ENCODE data around the gene ELMO1.

The ELMO1 gene

DNA sequence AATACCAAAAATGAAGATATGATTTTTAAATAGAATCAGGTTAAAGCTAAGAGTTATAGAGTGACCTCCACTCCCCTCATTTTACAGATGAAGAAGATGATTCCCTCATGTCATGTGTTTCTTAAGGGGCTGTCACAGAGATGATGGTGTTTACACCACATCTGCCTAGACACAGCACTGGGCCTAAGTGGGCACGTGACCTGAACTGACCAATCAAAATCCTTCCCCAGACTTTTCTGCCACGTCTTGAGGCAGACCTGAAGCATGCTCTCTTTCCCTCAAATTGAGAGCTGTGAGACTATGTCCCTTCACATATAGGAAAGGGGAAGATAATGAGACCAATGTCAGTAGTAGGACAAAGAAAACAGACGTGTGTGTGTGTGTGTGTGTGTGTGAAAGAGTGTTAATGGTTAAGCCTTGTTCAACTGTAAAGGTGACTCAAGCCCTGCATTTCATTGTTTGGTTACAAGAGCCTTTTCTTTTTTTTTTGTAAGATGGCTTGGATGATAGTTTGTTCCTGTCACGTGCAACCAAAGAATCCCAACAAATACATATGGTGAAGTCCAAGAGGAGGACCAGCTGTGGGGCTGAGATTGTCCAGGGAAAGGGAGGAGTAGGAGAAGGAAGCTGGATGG lies 551.6 kb downstream of the ELMO1 start:
- DNase-seq, result no peak

GRCh38 chr7:36896418-36896817 lies 552.2 kb downstream of the ELMO1 start:
- no peak for DNase-seq

- DNase-seq, result no peak
These were observed 553.5 kb downstream of the ELMO1 start for GRCh38 chr7:36895192-36895591.

- no peak for DNase-seq
These were observed 554.5 kb downstream of the ELMO1 start for GRCh38 chr7:36894190-36894589.

DNA sequence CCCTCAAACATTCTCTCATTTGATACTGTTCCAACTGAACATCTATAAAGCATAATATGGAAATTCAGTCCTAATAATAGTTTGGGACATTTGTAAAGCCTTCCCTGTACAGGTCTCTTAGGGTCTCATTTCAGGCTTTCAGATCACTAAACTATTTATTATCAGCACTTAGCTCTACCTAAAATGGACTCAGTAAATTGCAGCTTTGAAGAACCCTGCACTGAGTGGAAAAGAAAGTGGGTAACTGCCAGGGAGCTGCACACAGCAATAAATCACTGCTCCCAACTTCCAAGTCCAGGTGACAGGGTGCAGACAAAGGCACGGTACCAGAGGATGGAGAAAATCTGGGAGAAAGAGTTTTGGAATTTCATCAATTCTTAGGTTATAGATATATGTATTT lies 559.5 kb downstream of the ELMO1 start:
- no peak for DNase-seq

DNA sequence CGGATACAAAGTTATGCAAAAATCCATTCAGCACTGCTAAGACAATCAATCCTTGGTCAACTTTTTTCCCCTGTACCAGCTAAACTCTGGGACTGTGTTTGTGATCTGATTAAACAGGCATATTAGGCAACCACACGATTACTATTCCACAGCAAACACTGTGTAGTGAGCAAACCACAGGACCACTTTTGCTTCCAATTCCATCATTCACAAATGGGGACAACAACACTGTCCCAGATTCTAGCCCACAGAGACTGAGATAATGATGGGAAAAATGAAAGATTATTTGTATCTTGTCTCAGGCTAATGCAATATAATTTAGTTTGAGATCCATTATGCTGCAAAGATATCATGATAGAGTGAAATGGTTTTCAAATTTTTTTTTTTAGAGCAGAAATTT lies 560.7 kb downstream of the ELMO1 start:
- DNase-seq, result no peak

- no peak for DNase-seq
These were observed 561.4 kb downstream of the ELMO1 start for GRCh38 chr7:36887233-36887632.

GRCh38 chr7:36884910-36885309 lies 563.8 kb downstream of the ELMO1 start:
- no peak for DNase-seq

DNA sequence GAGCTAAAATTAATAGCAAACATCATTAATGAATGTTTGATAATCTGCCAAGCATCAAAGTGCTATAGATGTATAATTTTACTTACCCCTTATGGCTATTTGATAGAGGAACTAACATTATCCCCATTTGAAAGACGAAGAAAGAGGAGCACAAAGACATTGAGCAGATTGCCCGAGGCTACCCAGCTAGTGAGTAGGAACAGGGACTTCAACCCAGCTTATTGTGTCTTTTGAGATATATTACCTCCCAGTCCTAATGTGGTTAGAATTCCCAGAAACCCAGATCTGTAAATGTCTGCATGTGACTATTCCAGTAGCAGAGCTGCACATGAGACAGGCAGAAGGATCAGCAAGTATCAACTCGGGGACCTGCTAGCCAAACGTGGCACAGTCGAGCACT lies 564.3 kb downstream of the ELMO1 start:
- DNase-seq, result no peak

DNA sequence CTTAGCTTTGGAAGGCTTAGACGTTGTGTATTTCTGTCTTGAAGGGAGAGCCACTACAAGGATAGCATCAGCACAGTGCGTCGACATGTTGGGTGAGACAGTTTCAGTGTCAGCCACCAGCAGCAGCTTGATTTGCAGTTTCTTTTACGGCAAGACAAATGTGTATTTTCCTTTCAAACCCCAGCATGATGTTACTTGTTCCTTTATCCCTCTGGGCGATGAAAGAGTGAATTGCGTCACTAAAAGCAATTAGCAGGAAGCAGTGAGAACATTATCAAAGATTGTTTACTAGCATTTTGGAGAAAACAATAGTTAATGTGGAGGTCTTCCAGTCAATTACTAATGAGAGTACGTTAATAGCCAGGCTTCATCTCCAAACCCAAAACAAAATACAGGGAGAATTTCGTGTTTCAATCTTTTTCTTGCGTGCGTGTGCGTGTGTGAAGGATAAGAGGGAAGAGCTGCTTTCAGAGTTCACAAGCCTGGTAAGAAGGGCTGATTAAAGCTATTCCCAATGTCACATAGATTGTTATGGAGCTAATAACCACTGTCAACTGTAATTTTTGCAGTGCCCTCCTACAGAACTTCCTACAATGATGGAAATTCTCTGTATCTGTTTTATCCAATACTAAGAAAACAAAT lies 567.3 kb downstream of the ELMO1 start:
- DNase-seq, result no peak

- no peak for DNase-seq
These were observed 568.6 kb downstream of the ELMO1 start for GRCh38 chr7:36880108-36880507.

GRCh38 chr7:36879021-36879420 lies 569.6 kb downstream of the ELMO1 start:
- no peak for DNase-seq

DNA sequence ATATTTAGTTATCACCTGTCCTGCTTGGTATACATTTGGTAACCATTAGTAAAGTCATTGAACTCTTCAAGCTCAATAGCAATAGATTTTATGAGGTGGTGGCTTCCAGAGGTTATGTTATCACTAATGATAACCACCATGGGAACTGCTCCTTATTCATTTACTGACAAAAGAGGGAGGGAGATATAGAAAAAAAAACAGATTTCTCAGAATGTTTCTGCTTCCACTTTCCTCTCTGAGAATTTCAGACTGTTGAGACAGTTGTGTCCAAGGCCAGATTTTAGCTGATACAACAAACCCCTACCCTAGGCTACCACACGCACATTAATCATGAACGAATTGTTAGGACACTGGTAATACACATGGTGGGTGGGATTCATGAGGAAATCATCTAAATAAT lies 570.4 kb downstream of the ELMO1 start:
- DNase-seq, result no peak

GRCh38 chr7:36875794-36876193 lies 572.9 kb downstream of the ELMO1 start:
- DNase-seq, result no peak

DNA sequence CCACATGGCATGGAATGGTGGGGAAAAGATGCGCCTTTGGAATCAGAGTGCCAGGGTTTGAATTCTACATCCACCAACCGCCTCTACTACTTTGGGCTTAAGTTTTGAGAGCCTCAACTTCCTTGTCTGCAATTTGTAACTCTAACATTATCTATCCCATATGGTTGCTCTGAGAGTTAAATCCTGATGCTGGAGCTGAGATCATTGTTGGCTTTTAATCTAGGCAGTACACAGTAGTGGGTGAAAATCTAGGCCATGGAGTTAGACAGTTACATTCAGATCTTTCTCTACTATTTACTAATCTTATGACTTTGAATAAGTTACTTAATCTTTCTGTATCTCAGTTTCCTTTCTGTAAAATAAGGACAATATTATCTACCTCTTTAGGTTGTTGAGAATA lies 574.6 kb downstream of the ELMO1 start:
- DNase-seq, result no peak

DNA sequence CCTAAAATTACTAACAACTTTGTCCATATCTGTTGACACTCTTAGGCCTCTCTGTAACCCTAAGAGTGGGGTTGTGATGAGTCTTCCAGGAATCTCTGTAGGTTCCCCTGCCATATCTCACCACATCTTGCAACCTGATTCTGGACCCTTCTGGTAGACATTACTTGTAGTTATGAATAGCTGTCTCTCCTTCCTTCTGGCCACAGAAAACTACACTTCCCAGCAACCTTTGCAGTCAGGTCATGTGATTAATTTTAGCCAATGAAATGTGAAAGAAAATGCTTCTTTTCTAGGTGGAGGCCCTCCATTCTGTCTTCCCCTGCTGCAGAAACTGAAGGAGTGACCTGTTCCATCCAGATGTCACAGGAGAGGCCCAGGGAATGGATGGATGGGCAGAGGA lies 576.8 kb downstream of the ELMO1 start:
- no peak for DNase-seq

GRCh38 chr7:36871355-36871738 lies 577.3 kb downstream of the ELMO1 start:
- no peak for DNase-seq

GRCh38 chr7:36870625-36871354 lies 577.9 kb downstream of the ELMO1 start:
- no peak for DNase-seq

GRCh38 chr7:36868727-36869411 lies 579.8 kb downstream of the ELMO1 start:
- DNase-seq, result no peak

GRCh38 chr7:36865019-36865418 lies 583.6 kb downstream of the ELMO1 start:
- no peak for DNase-seq

GRCh38 chr7:36863901-36864701 lies 584.6 kb downstream of the ELMO1 start:
- peak; percentile 18 for DNase-seq

- no peak for DNase-seq
These were observed 585.8 kb downstream of the ELMO1 start for GRCh38 chr7:36862771-36863261.

DNA sequence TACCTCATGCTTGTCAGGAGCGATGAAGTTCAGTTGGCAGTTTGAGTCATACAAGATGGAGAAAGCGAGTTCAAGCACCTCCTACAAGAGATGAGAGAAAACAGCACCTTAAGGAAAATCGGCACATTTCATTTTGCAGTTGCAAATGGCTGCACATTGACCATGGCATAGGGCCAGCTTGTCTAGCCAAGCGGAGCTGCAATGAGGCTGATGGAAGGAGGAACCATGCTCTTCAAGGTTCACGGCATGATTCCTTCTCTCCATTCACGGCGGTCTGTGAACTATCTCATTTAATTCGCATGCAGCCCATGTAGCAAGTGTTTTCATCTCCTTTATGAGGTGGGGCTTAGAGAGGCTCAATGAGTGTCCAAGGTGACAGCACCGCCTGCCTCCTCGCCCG lies 587.0 kb downstream of the ELMO1 start:
- no peak for DNase-seq
